HEK293T (cell line): ENCODE measurements around the gene SNRNP48.
A peak's percentile ranks its signal among the peaks of the same experiment; 100 is the strongest.

ENCODE experiments used
- CTCF ChIA-PET: fragments of 350-600 bp; formaldehyde crosslinking; extraction: SDS; loops from one replicate; lab custom pipeline; 2021; ENCODE audit warnings: antibody characterized with exemption, inconsistent platforms; lab: Yijun Ruan, JAX
- POLR2A ChIA-PET: fragments of 350-600 bp; formaldehyde crosslinking; extraction: SDS; loops from one replicate; lab custom pipeline; 2020; ENCODE audit warnings: antibody characterized with exemption, inconsistent platforms; lab: Yijun Ruan, JAX
- DNase-seq: peaks from one replicate; pipeline ENCODE4 v3.0.0; 2012; ENCODE audit warnings: mixed read lengths; ENCODE audit errors: extremely low spot score
- ARNT ChIP-seq: fragments of 450-650 bp; IDR thresholded peaks from 2 replicates; pipeline ENCODE4 v1.6.1; 2017; ENCODE audit warnings: mild to moderate bottlenecking
- BHLHE40 ChIP-seq: fragments of 450-650 bp; IDR thresholded peaks from 2 replicates; pipeline ENCODE4 v1.6.1; 2016; ENCODE audit warnings: mild to moderate bottlenecking, moderate library complexity, borderline replicate concordance
- CTBP1 ChIP-seq: fragments of 450-650 bp; IDR thresholded peaks from 2 replicates; pipeline ENCODE4 v1.6.1; 2016; ENCODE audit warnings: borderline replicate concordance
- ELF4 ChIP-seq: fragments of 450-650 bp; IDR thresholded peaks from 2 replicates; pipeline ENCODE4 v1.6.1; 2017; ENCODE audit warnings: antibody characterized with exemption
- FOXA1 ChIP-seq: fragments of 450-650 bp; IDR thresholded peaks from 2 replicates; pipeline ENCODE4 v1.6.1; 2016; ENCODE audit warnings: mild to moderate bottlenecking
- FOXK2 ChIP-seq: fragments of 450-650 bp; IDR thresholded peaks from 2 replicates; pipeline ENCODE4 v1.6.1; 2016; ENCODE audit warnings: mild to moderate bottlenecking
- FOXM1 ChIP-seq: fragments of 450-650 bp; IDR thresholded peaks from 2 replicates; pipeline ENCODE4 v1.6.1; 2017; ENCODE audit warnings: mild to moderate bottlenecking, borderline replicate concordance
- HDGF ChIP-seq: fragments of 450-650 bp; IDR thresholded peaks from 2 replicates; pipeline ENCODE4 v1.6.1; 2017; ENCODE audit warnings: antibody characterized with exemption, borderline replicate concordance
- L3MBTL2 ChIP-seq: fragments of 450-650 bp; conservative IDR thresholded peaks from 2 replicates; pipeline ENCODE4 v1.6.1; 2016; ENCODE audit warnings: mild to moderate bottlenecking
- LEF1 ChIP-seq: fragments of 450-650 bp; IDR thresholded peaks from 2 replicates; pipeline ENCODE4 v1.6.1; 2017; ENCODE audit warnings: mild to moderate bottlenecking, borderline replicate concordance
- NFRKB ChIP-seq: fragments of 450-650 bp; IDR thresholded peaks from 2 replicates; pipeline ENCODE4 v1.6.1; 2016; ENCODE audit warnings: mild to moderate bottlenecking, moderate library complexity
- SP1 ChIP-seq: fragments of 450-650 bp; IDR thresholded peaks from 2 replicates; pipeline ENCODE4 v1.6.1; 2017
- SUZ12 ChIP-seq: fragments of 450-650 bp; IDR thresholded peaks from 2 replicates; pipeline ENCODE4 v1.6.1; 2016; ENCODE audit warnings: mild to moderate bottlenecking
- TARDBP ChIP-seq: fragments of 450-650 bp; IDR thresholded peaks from 2 replicates; pipeline ENCODE4 v1.6.1; 2016
- ZNF384 ChIP-seq: fragments of 450-650 bp; IDR thresholded peaks from 2 replicates; pipeline ENCODE4 v1.6.1; 2016
- TF ChIP-seq, protein P1 (sequence below): fragments of 450-650 bp; IDR thresholded peaks from 2 replicates; pipeline ENCODE4 v1.6.1; 2016

SNRNP48 gene

DNA sequence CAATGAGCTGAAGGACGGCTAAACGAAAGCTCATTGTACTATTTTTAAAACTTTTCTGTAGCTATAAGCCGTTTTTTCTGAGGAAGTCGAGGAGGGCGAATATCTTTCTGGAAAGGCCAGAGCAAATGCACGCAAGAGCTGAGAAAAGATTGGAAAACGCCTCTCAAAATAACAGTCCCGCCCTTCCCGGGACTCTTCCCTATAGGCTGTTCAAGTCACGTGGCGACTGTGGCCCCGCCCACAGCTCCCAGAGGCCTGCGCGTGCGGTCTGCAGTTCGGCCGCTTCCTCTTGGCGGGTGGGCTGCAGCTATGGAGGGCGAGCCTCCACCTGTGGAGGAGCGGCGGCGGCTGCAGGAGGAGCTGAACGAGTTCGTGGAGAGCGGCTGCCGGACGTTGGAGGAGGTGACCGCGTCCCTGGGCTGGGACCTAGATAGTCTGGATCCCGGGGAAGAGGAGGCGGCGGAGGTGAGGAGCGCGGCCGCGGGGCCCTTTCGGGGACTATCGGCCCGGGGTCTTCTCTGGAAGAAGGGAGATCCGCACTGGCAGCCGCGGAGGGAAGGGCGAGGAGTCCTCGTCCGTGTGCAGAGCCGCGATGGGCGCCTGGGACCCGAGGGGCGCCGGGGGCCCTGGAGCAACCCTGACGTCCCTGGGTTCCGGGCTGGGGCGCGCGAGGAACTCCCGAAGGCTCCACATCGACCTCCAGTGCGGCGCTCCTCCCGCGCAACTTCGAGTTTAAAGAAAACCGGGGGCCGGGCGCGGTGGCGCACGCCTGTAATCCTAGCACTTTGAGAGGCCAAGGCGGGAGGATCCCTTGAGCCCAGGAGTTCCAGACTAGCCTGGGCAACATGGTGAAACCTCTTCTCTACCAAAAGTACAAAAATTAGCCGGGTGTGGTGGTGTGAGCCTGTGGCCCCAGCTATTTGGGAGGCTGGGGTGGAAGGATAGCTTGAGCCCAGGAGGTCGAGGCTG is at the start of gene SNRNP48:
Gene SNRNP48, plus strand, starts transcription at position 250 of the 969 bp plus-strand sequence. Its CDS starts 60 bp downstream, at position 310.
- ChIA-PET POLR2A (interaction anchor here (0.7 to 1.7 kb wide), 24 partner anchors 10 to 200 kb away, joined by 3 to 11 read pairs (median 4); partner anchors contain the start of genes CAGE1 and RIOK1), CTCF (no interaction called here)

GRCh38 chr6:7540595-7540994 is 49.4 kb upstream of the SNRNP48 start:
- ChIA-PET POLR2A (interaction anchor here (1.0 to 2.1 kb wide), 6 partner anchors 16 to 151 kb away, joined by 3 to 8 read pairs (median 4); partner anchors contain the start of genes CAGE1, RIOK1 and SNRNP48), CTCF (interaction anchor here (0.6 kb wide), 2 partner anchors 245 to 492 kb away, joined by 3 to 9 read pairs; no protein-coding TSS in a partner anchor)
- TF ChIP-seq BHLHE40 (no peak), HDGF (no peak)
- TF ChIP-seq, protein P1, sequence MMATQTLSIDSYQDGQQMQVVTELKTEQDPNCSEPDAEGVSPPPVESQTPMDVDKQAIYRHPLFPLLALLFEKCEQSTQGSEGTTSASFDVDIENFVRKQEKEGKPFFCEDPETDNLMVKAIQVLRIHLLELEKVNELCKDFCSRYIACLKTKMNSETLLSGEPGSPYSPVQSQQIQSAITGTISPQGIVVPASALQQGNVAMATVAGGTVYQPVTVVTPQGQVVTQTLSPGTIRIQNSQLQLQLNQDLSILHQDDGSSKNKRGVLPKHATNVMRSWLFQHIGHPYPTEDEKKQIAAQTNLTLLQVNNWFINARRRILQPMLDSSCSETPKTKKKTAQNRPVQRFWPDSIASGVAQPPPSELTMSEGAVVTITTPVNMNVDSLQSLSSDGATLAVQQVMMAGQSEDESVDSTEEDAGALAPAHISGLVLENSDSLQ: peak; percentile 43; the same call in 1 of the 2 replicates
- peak; percentile 22 for DNase-seq

More for the DNA sequence above, at the start of gene SNRNP48:
- TF ChIP-seq HDGF: no peak
- no peak for TF ChIP-seq CTBP1
- no peak for TF ChIP-seq FOXK2
- no peak for TF ChIP-seq NFRKB
- TF ChIP-seq, protein P1: no peak
- no peak for TF ChIP-seq LEF1
- peak; percentile 62 for TF ChIP-seq ELF4
- no peak for TF ChIP-seq ZNF384
- TF ChIP-seq L3MBTL2: peak; percentile 85
- TF ChIP-seq SUZ12: no peak
- no peak for TF ChIP-seq BHLHE40
- peak; percentile 93 for DNase-seq

DNA sequence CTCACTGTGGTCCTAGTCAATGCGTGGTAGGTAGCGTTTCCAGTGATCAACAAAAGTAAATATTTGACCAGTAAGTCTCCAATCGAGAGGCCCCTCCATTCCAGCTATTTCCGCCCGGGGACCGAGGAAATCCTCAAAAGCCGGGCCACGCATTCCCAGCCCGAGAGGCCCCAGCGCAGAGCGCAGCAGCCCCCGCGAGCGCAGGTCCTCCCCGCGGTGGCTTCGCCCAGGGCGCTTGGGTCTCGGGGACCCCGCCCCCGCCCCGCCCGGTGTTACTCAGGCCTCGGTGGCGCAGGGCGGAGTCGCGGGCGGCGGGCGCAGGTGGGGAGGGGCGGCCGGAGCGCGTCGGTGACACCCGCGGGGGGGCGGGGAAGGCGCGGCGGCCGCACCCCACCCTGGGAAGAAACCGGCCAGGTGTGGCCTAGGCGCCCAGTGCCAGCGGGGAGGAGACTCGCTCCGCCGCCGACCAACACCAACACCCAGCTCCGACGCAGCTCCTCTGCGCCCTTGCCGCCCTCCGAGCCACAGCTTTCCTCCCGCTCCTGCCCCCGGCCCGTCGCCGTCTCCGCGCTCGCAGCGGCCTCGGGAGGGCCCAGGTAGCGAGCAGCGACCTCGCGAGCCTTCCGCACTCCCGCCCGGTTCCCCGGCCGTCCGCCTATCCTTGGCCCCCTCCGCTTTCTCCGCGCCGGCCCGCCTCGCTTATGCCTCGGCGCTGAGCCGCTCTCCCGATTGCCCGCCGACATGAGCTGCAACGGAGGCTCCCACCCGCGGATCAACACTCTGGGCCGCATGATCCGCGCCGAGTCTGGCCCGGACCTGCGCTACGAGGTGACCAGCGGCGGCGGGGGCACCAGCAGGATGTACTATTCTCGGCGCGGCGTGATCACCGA is 48.6 kb upstream of the SNRNP48 start, which contains the start of gene DSP:
Gene DSP, plus strand, starts transcription at position 497 of the 890 bp plus-strand sequence. Its CDS starts 245 bp downstream, at position 742.
- ChIA-PET CTCF (interaction anchor here (0.6 kb wide), 1 partner anchor 245 kb away, joined by 9 read pairs; no protein-coding TSS in a partner anchor), POLR2A (interaction anchor here (0.6 to 2.1 kb wide), 8 partner anchors 13 to 151 kb away, joined by 3 to 8 read pairs (median 3); partner anchors contain the start of genes CAGE1, RIOK1 and SNRNP48)
- TF ChIP-seq CTBP1: no peak; the same call in 1 of the 2 replicates
- no peak for TF ChIP-seq BHLHE40
- no peak for TF ChIP-seq FOXA1
- no peak for TF ChIP-seq SUZ12
- no peak for TF ChIP-seq SP1
- no peak for TF ChIP-seq NFRKB
- TF ChIP-seq, protein P1: no peak
- no peak for TF ChIP-seq LEF1
- TF ChIP-seq ARNT: no peak
- TF ChIP-seq L3MBTL2: peak; percentile 59; the same call in 1 of the 2 replicates
- TF ChIP-seq FOXM1: peak; percentile 85; the same call in 1 of the 2 replicates
- TF ChIP-seq TARDBP: no peak
- no peak for TF ChIP-seq ZNF384
- no peak for TF ChIP-seq HDGF
- TF ChIP-seq FOXK2: no peak
- no peak for TF ChIP-seq ELF4
- DNase-seq: peak; percentile 65

- ChIA-PET CTCF (no interaction called here), POLR2A (interaction anchor here (0.6 to 2.1 kb wide), 3 partner anchors 46 to 152 kb away, joined by 3 to 8 read pairs (median 3); partner anchors contain the start of genes CAGE1 and RIOK1)
- peak; percentile 43 for DNase-seq
- no peak for TF ChIP-seq HDGF
- TF ChIP-seq TARDBP: no peak
- no peak for TF ChIP-seq L3MBTL2
- no peak for TF ChIP-seq NFRKB
- TF ChIP-seq, protein P1: no peak
- TF ChIP-seq LEF1: no peak
- no peak for TF ChIP-seq SUZ12
- no peak for TF ChIP-seq FOXA1
- TF ChIP-seq ZNF384: no peak
- no peak for TF ChIP-seq BHLHE40
- TF ChIP-seq ARNT: no peak
- TF ChIP-seq CTBP1: no peak
- no peak for TF ChIP-seq FOXM1
These were observed 47.7 kb upstream of the SNRNP48 start for GRCh38 chr6:7542065-7542873.
